HG03039 (cell line): ENCODE results near the gene ODC1.
A peak's percentile ranks its signal among the peaks of the same experiment; 100 is the strongest.

Experiments
- ATAC-seq: cut with Tn5 transposase; IDR thresholded peaks from one replicate; pipeline ENCODE4 v1.9.1; 2021; ENCODE audit warnings: mild to moderate bottlenecking, moderate library complexity; ENCODE audit not compliant: unreplicated experiment

The ODC1 gene

GRCh38 chr2:10435820-10436204, 12.3 kb downstream of the ODC1 start:
- no peak for ATAC-seq

DNA sequence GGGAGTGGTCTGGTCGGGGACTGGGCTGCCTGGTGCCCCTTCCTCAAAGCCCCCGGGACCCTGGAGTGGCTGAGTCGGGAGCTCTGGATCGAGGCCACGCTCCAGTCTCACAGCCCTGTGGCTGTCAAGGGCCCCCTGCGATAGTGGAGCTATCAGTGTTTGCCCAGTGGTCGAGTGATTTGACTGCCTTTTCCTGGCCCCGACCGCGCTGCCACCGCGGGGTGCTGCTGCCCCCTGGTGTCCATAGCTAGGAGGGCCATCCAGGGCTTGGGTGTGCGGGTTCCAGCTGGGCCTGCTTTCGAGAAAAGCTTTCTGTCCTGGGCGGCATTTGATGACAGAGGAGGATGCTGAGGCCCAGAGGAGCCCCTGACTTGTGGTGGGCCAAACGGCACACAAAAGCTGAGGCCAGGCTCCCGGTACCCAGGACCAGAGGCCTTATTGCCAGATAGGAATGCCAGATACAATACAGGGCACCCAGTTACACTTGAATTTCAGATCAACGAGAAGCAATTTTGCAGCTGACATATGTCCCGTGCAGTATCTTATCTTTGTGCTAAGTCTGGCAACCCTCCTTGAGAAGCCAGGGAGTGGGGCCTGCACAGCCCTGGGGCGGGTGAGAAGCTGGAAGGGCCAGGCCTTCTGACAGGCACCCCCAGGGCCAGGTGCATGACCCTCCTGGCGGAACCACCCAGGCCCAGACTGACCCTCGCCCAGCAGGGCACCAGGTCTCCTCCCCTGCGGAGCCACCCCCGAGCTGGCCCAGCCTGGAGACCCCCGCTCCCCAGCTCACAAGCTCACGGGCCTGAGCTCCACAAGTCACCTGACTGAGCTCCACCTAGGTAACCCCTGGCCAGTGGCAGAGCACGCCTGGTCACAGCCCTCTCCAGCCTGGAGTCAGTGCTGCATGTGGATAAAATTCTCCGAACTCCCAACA, 13.0 kb downstream of the ODC1 start:
- ATAC-seq, result no peak

DNA sequence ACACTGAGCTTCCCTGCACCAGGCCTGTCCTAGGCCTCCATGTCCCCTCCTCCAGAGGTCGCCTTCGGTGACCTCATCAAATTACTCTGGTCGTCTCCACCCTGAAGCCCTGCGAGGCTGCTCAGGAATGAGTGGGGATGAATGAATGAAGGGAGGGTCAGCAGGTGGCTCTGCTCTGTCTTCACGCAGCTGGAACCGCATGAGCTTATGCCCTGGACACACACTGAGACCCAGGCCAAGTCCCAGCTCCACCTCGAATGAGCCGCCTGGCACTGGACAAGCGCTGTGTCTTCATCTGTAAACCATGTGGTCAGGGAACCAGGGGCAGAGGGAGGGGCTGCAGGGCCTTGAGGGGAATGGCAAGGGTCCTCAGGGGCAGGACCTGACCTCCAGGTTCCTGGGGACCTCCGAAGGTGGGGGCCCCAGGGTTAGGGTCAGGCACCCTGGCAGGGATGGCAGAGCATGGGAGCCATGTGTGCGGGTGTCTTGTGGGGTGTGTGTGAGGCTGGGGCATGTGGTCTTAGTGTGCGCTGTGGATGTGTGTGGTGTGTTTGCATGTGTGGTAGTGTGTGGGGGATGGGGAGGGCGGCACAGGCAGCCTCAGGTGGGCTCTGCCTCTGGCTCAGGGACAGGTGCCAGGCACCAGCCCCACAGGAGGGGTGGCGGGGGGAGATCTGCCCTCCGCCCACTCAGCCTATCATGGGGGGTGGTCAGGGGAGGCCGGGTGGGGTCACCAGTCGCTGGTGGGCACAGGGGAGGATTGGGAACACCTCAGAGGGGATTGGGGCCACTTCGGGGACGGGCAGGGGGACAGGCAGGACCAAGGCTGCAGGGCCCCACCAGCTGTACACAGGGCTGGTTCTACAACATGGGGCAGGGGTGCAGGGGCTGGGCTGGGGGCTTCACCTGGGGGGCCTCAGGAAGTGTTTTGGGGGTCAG, 13.9 kb downstream of the ODC1 start:
- ATAC-seq, result no peak

DNA sequence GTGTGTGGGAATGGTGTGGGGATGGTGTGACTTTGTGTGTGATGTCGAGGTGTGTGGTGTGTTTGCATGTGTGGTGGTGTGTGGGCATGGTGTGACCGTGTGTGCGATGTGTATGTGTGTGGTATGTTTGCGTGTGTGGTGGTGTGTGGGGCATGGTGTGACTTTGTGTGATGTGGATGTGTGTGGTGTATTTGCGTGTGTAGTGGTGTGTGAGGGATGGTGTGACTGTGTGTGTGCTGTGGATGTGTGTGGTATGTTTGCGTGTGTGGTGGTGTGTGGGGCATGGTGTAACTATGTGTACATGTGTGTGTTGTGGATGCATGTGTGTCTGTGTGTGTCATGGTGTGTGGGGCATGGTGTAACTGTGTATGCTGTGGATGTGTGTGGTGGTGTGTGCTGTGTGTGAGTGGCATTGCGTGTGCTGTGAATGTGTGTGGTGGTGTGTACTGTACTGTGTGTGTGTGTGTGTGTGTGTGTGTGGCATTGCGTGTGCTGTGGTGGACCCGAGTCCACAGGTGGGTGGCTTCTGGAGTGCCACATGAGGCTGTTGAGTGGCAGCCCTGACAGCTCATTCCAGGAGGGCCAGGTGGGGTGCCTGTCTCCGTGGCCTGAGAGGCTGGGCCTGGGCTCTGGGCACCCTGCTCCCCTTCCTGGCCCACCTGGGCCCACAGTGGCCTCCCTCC, 14.7 kb downstream of the ODC1 start:
- no peak for ATAC-seq

GRCh38 chr2:10432311-10433181, 15.6 kb downstream of the ODC1 start:
- ATAC-seq, result peak; percentile 39

GRCh38 chr2:10431797-10432196, 16.3 kb downstream of the ODC1 start:
- no peak for ATAC-seq

- no peak for ATAC-seq
Measured at GRCh38 chr2:10430886-10431622, 17.1 kb downstream of the ODC1 start.

DNA sequence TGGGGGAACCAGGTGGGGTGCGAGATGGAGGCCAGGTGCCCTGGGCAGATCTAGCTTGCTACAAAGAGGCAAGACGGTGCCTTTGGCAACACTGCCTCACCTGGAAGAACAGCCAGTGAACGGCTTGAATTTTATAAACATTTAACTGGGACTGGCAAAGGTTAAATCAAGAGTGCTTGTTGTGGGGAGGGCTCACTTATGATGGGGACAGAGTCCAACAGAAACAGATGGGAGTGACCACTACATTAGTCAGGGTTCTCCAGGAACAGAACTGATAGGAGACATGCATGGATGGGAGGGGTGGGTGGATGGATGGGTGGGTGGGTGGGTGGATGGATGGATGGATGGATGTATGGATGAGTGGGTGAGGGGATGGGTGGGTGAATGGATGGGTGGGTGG, 19.2 kb downstream of the ODC1 start:
- no peak for ATAC-seq

GRCh38 chr2:10428355-10428754, 19.8 kb downstream of the ODC1 start:
- no peak for ATAC-seq

DNA sequence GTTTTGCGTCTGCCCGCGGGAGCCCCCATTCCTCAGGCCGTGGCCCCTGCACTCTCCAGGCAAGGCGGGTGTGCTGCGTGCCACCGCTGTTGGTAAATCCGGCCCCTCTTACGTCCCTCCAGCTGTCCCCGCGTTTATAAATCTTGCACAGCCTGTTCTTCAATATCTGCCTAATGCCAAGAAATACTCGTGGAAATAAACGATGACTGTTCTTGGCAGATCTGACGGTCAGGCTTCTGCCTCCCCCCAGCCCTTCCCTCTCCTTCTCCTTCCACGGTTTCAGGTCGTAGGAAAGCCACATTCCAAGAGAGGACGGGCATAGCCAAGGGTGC, 20.5 kb downstream of the ODC1 start:
- no peak for ATAC-seq

- ATAC-seq, result no peak
Measured at GRCh38 chr2:10426726-10427617, 21.2 kb downstream of the ODC1 start.

DNA sequence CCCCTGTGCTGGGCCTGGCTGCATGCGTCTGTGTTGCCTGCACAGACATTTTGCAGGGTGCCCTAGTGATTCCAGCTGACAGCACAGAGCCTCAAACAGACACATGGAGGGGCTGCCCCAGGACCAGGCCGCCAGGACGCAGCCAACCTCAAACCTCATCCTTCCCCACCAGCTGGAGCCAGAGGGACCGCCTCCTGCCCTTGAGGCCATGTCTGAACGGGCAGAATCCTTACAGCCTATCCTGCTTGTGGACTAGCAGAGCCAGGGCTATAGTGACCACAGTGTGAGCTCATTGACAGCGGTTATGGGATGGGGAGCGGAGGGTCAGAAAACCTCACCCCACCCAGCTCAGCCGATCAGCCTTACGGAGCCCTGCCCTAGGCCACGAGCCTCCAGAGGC, 22.4 kb downstream of the ODC1 start:
- no peak for ATAC-seq

DNA sequence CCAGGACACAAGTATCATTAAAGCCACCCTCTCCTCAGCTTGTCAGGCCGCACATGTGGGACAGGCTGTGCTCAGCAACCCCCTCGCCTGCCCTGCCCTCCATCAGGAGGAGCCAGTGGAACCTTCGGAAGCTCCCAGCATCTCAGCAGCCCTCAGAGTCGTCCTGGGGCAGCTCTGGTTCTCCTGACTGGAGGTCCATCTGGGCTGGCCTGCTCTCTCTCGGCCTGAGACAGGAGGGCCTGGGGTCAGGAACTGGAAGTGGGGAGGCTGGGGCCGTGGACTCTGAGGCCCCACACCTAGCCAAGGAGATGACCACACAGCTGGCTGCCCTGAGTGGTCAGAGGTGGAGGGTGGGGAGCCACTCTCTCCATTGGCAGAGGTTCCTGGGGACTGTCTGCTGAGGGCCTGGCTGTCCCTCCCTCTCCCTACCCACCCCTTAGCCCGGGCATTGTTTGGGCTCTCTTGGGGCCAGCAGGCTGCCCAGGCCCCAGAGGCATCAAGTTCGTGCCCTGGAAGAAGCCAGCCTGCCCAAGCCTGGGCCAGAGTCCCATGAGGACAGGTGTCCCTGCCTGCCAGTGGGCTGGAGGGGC, 23.1 kb downstream of the ODC1 start:
- ATAC-seq, result no peak

DNA sequence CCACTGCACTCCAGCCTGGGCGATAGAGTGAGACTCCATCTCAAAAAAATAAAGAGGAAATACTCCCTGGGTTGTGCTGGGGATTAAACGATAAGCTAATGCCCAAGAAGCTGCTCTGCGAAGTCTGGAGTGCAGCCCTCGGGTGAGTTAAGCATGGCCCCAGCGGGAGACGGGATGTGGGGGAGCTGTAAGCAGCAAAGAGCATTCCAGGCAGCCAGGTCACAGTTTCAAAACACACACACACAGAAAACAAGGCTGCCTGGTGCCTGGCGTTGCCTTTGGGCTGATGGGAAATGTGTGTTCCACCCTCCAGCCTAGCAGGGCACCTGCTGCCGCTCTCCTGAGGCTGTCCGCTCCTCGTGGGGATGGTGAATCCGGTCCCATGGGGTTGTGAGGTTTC, 24.1 kb downstream of the ODC1 start:
- no peak for ATAC-seq

DNA sequence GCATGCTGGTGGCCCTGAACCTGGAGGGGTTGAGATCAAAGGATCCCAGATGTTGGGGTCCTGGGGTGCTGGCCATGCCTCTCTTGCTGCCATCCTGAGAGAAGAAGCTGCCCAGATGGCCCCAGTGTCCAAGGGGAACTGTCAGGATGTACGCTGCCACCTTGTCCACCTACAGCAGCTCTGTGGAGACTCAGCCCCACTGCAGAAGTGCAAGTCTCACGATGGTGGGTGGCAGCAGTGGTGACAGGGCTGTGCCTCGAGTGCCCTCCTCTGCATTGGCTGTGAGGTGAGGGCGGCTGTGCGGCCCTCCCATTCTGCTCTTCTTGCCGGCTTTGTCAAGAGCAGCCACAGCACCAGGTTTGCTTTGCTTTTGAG, 24.7 kb downstream of the ODC1 start:
- ATAC-seq, result no peak

DNA sequence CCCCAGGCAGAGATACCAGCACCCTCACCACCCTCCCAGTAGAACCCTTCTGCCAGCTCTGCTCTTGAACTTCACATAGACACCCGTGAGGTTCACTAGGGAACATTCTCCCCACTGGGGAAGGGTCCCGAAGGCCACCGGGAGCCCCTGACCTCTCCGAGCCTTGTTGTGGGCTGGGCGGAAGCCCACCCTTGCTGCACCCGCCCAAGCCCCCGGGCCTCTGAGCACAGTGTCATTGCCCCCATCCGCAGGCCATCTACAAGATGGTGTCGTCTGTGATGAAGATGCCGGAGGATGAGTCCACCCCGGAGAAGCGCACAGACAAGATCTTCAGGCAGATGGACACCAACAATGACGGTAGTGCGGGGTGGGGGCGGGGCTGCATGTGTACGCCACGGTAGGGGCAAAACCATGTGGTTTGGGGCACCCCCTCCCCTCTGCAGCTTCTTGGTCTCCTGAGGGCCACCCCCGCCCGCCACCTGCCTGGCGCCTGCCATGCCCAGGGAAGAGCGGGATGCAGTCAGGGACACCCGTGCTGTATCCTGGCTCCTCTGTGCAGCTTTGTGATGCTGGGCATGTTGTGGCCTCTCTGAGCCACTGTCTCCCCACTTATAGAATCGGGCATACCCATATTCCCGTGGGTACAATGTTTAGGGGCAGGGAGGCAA, 25.3 kb downstream of the ODC1 start:
- ATAC-seq, result no peak

DNA sequence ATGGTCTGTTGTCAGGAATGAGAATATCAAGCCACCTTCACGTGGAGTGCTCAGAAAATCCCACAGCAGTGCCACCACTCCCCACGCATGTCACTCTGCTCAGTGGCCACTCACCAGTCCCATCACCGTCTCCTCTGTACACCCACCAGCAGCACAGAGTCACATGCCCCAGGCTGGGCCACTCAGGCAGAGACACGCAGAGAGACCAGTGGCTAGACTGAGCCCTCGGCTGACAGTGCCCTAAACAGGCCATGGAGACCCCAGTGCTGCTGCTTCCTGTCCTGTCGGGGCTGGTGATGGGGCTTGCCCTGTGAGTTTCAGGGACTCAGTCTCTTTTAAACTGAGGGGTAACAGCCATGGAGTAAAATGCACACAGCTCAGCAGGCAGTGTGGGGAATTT, 25.9 kb downstream of the ODC1 start:
- ATAC-seq, result no peak
